Measurements from ENCODE around the gene SRD5A2.
"Not testable (repeated sequence)": the region's sequence is repeated elsewhere in the genome, so short reads cannot be mapped to it uniquely, and the experiment has no call there.

Gene SRD5A2

DNA sequence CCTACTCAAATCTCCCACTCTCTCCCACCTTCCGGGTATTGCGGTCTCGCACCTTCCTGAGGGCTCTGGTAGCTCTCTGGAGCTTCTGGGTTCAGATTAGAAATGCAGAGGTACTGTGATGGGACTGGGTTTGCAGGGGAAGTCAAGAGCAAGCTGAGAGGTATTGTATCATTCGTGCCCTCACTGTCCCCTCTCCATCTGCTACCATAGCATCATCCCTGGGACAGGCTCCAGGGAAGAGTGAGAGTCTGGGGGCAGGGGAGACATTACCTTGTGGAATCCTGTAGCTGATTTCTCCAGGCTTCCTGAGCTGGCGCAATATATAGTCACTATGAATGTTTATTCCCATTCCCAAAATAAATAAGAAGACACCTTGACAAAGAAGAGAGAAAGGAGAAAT, 49.6 kb downstream of the SRD5A2 start:
- no peak for ATAC-seq

DNA sequence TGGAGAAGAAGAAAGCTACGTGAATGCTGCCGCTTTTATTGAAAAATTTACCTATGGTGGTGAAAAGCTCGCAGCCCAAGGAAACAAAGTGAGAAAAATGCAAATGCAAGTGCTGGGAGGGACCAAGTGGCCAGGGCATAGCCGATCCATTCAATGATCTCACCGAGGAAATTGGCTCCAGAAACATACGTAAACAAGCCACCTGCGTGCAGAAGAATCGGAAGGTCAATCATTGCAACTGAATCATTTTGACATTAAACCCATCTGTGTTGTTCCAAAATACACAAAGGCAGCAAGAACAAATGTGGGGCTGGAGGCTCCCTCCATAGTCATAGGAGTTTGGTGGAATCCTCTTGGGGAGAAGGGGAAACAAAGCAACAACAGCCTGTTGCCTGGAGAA, 51.5 kb downstream of the SRD5A2 start:
- ATAC-seq: no peak

DNA sequence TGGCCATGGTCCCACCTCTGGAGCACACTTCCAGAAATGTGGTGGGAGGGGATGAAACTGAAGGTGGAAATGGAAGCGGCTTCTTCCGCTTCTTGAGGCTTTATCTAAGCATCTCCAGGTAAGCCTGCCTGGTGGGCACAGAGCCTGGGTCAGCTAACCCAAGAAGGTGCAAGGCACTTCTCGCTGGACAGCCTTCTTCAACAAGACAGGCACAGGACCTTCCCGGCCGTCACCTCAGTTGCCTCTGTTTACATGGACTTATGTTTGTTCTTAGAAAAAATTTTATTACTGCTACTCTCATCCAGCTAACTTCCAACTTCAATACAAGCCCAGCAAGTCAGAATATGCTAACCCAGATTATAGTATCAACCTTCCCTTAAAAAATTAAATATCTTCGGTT, 51.9 kb downstream of the SRD5A2 start:
- ATAC-seq: no peak

DNA sequence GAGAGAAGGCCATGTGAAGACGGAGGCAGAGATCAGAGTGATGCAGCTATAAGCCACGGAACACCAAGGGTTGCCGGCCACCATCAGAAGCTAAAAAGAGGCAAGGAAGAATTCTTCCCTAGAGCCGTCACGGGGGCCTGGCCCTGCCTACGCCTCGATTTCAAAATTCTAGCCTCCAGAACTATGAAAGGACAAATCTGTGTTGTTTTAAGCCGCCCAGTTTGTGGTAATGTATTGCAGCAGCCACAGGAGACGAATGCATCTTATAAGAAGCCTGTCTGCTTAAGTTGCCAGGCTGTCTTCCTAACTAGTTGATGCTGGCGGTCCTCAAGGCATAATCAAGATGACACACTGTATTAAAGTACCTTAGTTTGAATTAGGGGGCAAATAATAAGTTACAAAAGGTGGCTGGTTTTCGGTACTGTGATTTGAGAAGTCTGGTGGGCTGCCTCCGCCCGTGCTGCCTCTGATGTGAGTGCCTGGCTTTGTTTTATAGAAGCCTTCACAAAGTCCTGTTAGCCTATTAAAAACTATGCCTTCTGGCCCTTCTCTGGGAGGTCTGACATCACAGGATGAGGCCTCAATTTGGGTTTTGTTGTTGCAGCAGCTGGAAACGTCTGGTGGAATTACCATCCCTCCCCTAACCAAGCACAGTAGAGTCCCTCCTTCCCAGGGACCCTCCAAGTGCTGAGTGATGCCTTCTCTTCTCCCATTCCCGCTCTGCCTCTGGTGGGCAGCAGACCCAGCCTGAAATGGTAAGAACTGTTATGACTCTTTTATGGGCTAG, 53.6 kb downstream of the SRD5A2 start:
- no peak for ATAC-seq

DNA sequence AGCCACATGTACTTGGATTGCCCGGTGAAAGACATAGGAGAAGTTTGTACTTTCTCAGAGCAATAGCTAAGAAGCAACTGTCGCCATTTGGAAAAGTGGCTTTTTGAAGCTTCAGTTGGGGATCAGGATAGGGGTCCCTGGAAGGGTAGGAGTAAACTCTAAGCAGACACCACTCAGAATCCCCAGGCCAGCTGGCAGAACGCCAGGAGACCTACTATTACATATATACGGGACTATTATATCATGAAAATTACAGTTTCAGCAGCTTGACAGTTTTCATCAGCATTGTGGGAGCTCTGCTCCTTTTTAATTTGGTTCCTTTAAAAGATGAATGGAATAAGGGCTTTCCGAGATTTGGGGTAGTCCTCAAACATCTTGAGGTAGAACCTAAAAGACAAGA, 54.9 kb downstream of the SRD5A2 start:
- no peak for ATAC-seq

DNA sequence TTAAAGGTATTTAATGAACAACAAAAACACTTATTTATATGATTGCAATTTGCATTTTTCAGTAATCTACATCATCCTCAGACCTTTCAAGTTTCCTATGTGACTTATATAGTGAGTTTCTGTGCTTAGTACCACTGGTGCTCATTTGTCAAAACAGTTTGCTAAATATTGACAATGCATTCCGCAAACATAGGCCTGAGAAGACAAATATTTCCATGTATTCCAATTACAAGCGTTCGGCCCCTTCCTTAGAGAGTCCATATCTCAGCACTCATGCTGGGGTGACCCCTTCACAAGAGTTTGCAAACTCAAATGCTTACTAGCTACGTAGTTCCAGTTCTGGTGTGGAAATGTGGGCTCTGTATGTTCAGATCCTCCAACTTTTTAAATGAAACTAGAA, 56.1 kb downstream of the SRD5A2 start:
- no peak for ATAC-seq

DNA sequence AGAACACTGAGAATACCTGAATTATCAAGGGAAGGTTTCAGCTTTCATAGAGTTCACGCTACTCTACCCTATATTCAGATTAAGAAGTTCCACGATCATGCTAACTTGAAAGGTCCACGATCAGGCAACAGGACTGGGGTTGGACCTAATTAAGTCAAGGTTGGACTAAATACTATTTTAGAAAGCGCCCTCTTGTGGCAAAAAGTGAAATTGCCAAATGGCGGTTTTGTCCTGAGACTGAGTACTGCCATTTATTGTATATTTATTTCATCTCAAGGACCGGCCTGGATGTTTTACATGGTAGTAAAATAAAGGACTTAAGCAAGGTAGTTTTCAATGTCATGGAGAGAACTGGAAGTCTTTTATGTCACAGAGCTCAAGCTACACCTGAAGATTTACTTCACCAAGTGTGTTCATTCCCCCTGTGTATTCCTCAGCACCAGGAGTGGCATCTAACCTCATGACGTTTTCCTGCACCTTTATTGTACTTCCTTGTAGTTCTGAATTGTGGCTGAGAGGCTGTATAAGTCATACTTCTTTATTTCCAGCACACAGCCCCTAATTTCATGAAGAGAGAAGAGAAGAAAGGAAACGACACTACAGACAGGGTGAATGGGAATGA, 56.8 kb downstream of the SRD5A2 start:
- no peak for ATAC-seq

DNA sequence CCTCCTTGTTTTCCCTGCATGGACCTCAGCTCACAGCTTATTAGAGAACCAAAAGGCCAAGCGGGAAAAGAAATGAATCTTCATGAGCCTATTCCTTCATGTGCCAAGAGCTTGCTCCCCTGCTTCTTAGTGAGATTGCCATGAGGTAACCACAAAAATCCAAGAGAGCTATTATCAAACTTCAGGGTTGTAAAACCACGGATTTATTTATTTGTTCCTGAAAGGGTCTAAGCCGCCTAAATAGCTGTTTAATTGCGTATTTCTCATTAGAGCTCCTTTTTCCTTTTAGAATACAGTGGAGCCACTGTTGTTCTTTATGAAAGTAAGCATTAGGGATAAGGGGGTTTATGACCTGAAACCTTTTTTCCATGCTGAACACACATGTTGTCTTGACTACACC, 58.0 kb downstream of the SRD5A2 start:
- no peak for ATAC-seq

DNA sequence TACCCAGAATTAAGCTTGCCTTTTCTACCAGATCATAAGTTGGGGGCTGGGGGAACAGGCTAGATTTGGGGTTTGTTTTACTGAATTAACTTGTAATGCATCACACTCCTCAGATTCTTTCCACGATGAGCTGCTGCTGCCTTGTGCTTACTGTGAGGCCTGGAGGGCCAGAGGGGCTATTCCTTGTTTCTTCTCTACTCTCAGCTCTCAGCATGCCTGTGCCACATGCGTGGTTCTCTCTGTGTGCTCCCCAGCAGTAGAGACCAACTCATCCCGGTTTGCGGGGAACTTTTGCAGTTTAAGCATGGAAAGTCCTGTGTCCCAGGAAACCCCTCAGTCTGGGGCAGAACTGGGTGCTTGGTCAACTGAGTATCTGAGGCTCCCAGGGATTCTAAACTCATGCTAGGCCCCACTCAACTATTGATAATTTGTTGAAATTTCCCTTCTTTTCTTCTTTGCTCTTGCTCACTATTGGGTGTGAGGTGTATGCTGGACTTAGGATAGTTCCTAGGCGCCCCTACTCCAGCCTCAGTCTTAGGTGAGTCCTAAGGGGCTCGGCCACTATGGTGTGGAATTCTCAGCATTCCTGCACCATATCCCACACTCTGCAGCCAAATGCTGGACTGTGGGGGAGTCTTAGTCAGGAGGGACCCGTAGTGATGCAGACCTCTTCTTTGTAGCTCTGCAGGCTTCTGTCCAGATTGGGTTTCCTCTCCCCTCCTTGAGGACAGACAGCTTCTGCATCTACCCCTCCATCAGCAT, 63.1 kb downstream of the SRD5A2 start:
- no peak for ATAC-seq

DNA sequence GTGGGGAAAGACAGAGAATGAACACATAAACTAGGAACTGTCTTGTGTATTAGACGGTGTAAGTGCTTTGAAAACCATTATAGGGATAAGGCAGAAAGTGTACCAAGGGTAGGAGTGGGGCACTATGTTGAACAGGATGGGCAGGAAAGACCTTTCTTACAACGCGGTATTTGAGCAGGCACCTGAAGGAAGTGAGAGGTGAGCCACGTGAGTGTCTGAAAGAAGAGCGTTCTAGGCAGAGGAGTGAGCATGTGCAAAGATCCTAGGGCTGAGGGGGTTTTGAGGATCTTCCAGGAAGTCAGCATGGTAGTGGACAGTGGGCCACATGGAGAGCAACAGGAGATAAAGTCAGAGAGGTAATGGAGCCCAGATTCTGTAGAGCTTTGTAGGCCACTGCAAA, 65.2 kb downstream of the SRD5A2 start:
- ATAC-seq: no peak

DNA sequence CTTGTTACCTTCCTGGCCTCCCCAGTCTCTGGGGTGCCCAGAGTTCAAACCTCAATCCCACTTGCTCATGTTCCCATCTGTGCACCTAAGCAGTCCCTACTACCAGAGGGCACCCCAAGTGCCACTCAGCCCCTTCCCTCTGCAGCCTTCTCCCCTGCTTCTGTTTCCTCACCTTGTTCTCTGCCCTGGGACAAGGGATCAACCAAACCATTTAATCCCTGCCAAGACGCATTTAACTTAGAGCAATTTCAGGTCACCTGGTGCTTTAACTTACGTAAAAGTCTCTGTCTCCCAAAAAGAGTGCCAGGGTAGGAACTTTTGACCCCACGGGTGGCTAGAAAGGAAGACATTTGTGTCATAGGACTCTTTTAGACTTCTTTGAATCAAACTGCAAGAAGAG, 67.2 kb downstream of the SRD5A2 start:
- no peak for ATAC-seq

DNA sequence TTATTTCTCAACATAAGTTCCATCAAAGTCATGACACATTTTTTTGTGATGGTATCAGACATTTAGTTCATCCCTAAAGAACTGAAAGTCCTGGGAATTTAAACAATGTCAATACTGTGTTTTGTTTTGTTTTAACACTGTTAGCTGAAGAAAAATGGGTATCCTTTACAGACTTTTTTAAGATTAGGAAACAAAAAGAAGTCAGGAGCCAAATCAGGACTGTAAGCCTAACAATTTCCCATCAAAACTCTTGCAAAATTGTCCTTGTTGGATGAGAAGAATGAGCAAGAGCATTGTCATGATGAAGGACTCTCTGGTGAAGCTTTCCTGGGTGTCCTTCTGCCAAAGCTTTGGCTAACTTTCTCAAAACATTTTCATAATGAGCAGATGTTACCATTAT, 69.4 kb downstream of the SRD5A2 start:
- ATAC-seq: no peak

DNA sequence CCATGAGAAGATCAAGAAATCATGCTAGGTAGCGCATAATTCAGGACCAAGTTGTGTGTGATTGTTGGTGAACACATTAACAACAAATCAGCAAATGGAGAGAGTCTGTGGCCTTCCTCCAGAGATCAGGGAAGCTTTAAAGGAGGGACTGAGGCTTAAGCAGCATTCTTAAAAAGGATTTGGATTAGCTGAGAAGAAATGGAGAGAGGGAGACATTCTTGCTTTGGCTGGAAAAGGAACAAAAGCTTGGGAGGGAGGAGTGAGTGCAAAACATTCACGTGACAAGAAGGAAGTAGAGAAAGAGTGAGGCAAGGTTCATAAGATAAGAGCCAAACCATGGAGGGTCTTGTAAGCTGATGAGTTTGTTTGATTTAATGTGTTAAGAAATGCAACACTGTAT, 75.6 kb downstream of the SRD5A2 start:
- ATAC-seq: no peak

DNA sequence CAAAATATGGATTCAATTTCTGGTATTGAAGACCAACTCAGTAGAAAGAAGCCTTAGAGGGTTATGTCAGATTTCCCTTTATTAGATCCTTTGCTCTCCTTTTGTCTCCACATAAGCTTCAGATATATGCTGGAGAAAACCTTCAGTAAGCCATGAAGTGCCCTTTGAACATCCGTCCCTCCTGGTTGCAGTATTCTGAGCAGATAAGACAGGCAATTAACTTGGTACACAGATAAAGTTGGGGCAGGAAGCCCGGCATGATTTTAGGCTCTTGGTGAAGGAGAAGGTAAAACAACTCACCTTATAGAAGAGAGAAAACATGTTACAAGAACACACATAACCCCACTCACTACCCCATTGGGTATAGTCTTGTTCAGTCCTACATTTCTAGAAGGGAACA, 76.4 kb downstream of the SRD5A2 start:
- ATAC-seq: no peak

DNA sequence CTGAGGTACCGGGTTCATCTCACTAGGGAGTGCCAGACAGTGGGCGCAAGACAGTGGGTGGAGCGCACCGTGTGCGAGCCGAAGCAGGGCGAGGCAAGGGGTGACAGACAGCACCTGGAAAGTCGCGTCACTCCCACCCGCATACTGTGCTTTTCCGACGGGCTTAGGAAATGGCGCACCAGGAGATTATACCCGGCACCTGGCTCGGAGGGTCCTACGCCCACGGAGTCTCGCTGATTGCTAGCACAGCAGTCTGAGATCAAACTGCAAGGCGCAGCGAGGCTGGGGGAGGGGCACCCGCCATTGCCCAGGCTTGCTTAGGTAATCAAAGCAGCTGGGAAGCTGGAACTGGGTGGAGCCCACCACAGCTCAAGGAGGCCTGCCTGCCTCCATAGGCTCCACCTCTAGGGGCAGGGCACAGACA, 84.3 kb downstream of the SRD5A2 start:
- not testable (repeated sequence) for ATAC-seq

DNA sequence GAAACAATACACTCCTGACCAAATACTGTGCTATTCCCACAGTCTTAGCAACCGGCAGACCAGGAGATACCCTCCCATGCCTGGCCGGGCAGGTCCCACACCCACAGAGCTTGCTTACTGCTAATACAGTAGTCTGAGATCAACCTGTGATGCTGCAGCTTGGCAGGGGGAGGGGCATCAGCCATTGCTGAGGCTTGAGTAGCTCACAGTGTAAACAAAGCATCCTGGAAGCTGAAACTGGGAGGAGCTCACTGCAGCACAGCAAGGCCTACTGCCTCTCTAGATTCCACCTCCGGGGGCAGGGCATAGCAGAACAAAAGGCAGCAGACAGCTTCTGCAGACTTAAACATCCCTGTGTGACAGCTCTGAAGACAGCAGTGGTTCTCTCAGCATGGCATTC, 91.4 kb downstream of the SRD5A2 start:
- ATAC-seq: not testable (repeated sequence)

DNA sequence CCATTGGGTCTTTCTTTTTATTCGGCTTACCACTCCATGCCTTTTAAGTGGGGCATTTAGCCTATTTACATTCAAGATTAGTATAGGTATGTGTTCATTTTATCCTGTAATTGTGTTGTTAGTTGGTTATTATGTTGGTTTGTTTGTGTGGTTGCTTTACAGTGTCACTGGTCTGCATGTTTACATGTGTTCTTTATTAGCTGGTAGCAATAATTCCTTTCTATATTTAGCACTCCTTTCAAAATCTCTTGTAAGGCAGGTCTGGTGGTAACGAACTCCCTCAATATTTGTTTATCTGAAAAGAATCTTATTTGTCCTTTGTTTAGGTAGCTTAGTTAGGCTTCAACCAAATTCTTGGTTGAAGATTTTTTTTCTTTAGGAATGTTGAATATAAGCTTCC, 97.5 kb downstream of the SRD5A2 start:
- ATAC-seq: no peak

DNA sequence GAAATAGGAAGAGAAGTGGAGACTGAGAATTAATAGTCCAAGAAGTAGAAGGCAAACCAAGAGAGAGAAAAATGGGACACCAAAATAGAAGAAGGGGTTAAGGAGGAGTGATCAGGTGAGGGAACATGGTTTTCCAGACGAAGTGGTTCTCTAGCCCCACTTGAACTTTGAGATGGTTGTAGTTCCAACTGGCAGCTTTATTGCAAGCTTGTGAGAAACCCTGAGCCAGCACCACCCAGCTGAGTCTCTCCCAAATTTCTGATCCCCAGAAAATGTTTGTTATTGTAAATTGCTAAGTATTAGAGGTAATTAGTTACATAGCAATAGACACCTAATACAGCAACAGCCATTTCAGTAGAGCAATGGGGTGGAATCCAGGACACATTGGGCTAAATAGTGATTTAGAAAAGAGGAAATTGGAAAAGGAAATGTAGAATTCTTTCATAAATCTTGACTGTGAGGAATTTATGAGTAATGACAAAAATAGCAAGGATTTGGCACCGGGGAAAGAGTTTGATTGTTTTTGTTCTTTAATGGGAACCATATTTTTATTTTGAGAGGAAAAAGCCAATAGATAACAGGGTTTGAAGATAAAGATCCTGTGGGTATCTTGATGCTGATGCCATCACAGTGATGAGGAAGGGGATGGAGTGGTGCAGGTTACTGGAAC, 104.1 kb downstream of the SRD5A2 start:
- no peak for ATAC-seq

DNA sequence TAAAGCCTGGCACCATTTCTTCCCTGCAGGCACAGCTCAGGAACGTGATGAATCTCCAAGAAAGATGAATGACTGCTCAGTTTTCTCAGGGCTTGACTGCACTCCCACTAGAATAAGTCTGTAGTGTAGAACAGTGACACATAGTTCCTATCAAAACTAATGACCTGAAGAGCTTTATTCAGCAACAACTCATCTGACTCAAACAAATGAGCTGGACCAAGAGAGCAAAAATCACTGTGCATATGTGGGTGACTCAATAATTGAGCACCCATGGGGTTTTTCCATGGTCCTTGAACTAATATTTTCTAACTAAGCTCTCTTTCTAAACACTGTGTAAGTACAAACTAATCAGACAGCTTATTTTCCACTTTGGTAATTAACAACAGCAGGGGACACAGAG, 105.0 kb downstream of the SRD5A2 start:
- ATAC-seq: no peak

DNA sequence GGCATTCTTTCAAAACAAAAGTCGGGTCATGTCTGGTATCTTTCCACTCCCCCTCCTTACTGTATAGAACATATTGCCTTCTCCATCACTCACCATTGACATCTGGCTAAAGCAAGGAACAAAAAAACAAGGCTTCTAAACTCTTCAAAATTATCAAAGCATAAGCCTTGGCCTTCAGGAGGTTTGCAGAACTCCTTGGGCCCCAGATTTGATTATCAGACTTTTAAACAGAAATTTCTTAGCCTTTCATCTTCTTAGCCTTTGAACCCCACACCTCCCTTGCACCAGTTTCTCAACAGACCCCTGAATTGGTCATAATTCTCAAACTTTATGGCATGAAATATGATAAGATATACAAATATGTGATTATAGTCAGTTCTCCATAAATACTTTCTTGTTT, 106.4 kb downstream of the SRD5A2 start:
- no peak for ATAC-seq

Data from activated CD4-positive, CD25-positive, alpha-beta regulatory T cell treated with anti-CD3 and anti-CD28 coated beads, Interleukin-2, amount 50 U/mL, for 24 hours (primary cell).